Naive thymus-derived CD8-positive, alpha-beta T cell (primary cell): ENCODE measurements around the gene NCCRP1. TPM values are rescaled to one million over a fixed set of nuclear protein-coding genes. Genes with fewer than 3 reads are reported as not detected.
A peak's percentile ranks its signal among the peaks of the same experiment; 100 is the strongest.
"Not testable (repeated sequence)": the region's sequence is repeated elsewhere in the genome, so short reads cannot be mapped to it uniquely, and the experiment has no call there.

Experiments
- ATAC-seq, 2 donors: fragments of 150-1000 bp; cut with Tn5 transposase in 1 of 2; sonication (Bioruptor Pico), chemical (Tn5 transposase) in 1 of 2; 1 replicate in 1 of 2; 2 replicates in 1 of 2; pipeline ENCODE4 v1.10.0; 2021; ENCODE audit warnings: mild to moderate bottlenecking in 2 of 2, moderate library complexity in 2 of 2
- POLR2A ChIA-PET: fragments of 350-600 bp; sonication (Branson Sonifier 250); formaldehyde crosslinking; loops from one replicate; lab custom pipeline; 2021; ENCODE audit warnings: antibody characterized with exemption; lab: Charles Lee
- DNase-seq, 10 donors: peaks; one replicate each; pipeline versions ENCODE4 v3.0.0 to v3.0.0-alpha.2; 2020 to 2022
- H3K27ac Mint-ChIP-seq, 10 donors: one replicate each; pipeline ENCODE4 v1.8.0; 2020 to 2022; ENCODE audit warnings: mild to moderate bottlenecking in 10 of 10, mixed read lengths in 10 of 10, moderate library complexity in 4 of 10, inconsistent platforms in 1 of 10
- H3K27me3 Mint-ChIP-seq, 5 donors: one replicate each; pipeline ENCODE4 v1.8.0; 2021 to 2022; ENCODE audit warnings: mixed read lengths in 5 of 5
- H3K36me3 Mint-ChIP-seq, 3 donors: one replicate each; pipeline ENCODE4 v1.8.0; 2020 to 2022; ENCODE audit warnings: mixed read lengths in 3 of 3, mild to moderate bottlenecking in 2 of 3, inconsistent platforms in 1 of 3
- H3K4me1 Mint-ChIP-seq, 4 donors: one replicate each; pipeline ENCODE4 v1.8.0; 2021 to 2022; ENCODE audit warnings: mixed read lengths in 4 of 4
- H3K4me3 Mint-ChIP-seq, 10 donors: one replicate each; pipeline ENCODE4 v1.8.0; 2020 to 2022; ENCODE audit warnings: mild to moderate bottlenecking in 10 of 10, mixed read lengths in 10 of 10, moderate library complexity in 6 of 10, inconsistent platforms in 1 of 10
- H3K9me3 Mint-ChIP-seq, 9 donors: one replicate each; pipeline ENCODE4 v1.8.0; 2020 to 2022; ENCODE audit warnings: mixed read lengths in 9 of 9, mild to moderate bottlenecking in 3 of 9, inconsistent platforms in 1 of 9, moderate library complexity in 1 of 9
- polyA plus RNA-seq, 3 donors: library from polyadenylated mRNA; unstranded; fragments of 300-500 nt; fragmentation: Illumina TruSeq; gene quantifications; one replicate each; pipeline ENCODE4 v1.2.3, GENCODE V29; 2021
- total RNA-seq, 8 experiments: library from RNA in 2 of 8; stranded (reverse) in 2 of 8; gene quantifications; one replicate each; pipeline ENCODE4 v1.2.3 and lab custom pipeline; 2021 to 2026

The NCCRP1 gene
- total and polyA plus RNA-seq, 5 experiments from 2014 or later, result not detected

- no peak overlapping the region for H3K4me3 Mint-ChIP-seq
- peaks cover 8 to 36% (median 26%) of the 10 kb centered on the region in 5 donors for H3K27me3 Mint-ChIP-seq
- no peaks in the 10 kb centered on the region for H3K36me3 Mint-ChIP-seq
- no peaks in the 10 kb centered on the region for H3K4me1 Mint-ChIP-seq
- DNase-seq (no peak), ATAC-seq (no peak)
- H3K9me3 Mint-ChIP-seq, result no peaks in the 10 kb centered on the region
- POLR2A ChIA-PET, result interaction anchor here (0.7 kb wide), 1 partner anchor 378 kb away, joined by 5 read pairs; no protein-coding TSS in a partner anchor
- no peak overlapping the region for H3K27ac Mint-ChIP-seq
Measured at GRCh38 chr19:39207293-39207836, 10.6 kb downstream of the NCCRP1 start.

- Mint-ChIP-seq H3K4me3 (no peak overlapping the region), H3K27ac (no peak overlapping the region), H3K9me3 (no peaks in the 10 kb centered on the region), H3K4me1 (no peaks in the 10 kb centered on the region), H3K36me3 (no peaks in the 10 kb centered on the region), H3K27me3 (peaks cover 3 to 27% (median 17%) of the 10 kb centered on the region in 5 donors)
- DNase-seq (no peak), ATAC-seq (no peak)
- POLR2A ChIA-PET, result interaction anchor here (0.5 to 0.7 kb wide), 2 partner anchors 8 to 378 kb away, joined by 5 to 7 read pairs; no protein-coding TSS in a partner anchor
Measured at GRCh38 chr19:39208175-39208795, 11.5 kb downstream of the NCCRP1 start.

- Mint-ChIP-seq H3K27me3 (peaks cover 3 to 18% (median 10%) of the 10 kb centered on the region in 5 donors), H3K9me3 (no peaks in the 10 kb centered on the region)
- no peak for ATAC-seq
Measured at GRCh38 chr19:39209196-39209595, 12.4 kb downstream of the NCCRP1 start.

GRCh38 chr19:39211731-39212374 lies 15.1 kb downstream of the NCCRP1 start:
- no peaks in the 10 kb centered on the region for H3K4me1 Mint-ChIP-seq
- ATAC-seq, result no peak
- H3K36me3 Mint-ChIP-seq, result no peaks in the 10 kb centered on the region
- POLR2A ChIA-PET, result interaction anchor here (0.5 to 1.0 kb wide), 3 partner anchors 116 to 1413 kb away, joined by 3 to 4 read pairs (median 4); no protein-coding TSS in a partner anchor
- DNase-seq, result no peak
- no peak overlapping the region for H3K4me3 Mint-ChIP-seq
- H3K9me3 Mint-ChIP-seq, result peaks cover 0 to 1% (median 0%) of the 10 kb centered on the region in 9 donors
- H3K27me3 Mint-ChIP-seq, result peaks cover 0 to 6% (median 2%) of the 10 kb centered on the region in 5 donors
- H3K27ac Mint-ChIP-seq, result no peak overlapping the region

More at GRCh38 chr19:39209196-39209595, 12.4 kb downstream of the NCCRP1 start:
- H3K36me3 Mint-ChIP-seq, result no peaks in the 10 kb centered on the region
- no peak overlapping the region for H3K4me3 Mint-ChIP-seq
- no peak for DNase-seq
- POLR2A ChIA-PET, result interaction anchor here (0.6 kb wide), 1 partner anchor 693 kb away, joined by 3 read pairs; no protein-coding TSS in a partner anchor
- H3K27ac Mint-ChIP-seq, result no peak overlapping the region
- H3K4me1 Mint-ChIP-seq, result no peaks in the 10 kb centered on the region

GRCh38 chr19:39212375-39212742 lies 15.6 kb downstream of the NCCRP1 start:
- Mint-ChIP-seq H3K9me3 (peaks cover 0 to 5% (median 0%) of the 10 kb centered on the region in 9 donors), H3K27ac (no peak overlapping the region), H3K4me3 (no peak overlapping the region), H3K4me1 (no peaks in the 10 kb centered on the region), H3K27me3 (peaks cover 4 to 11% (median 7%) of the 10 kb centered on the region in 5 donors), H3K36me3 (peaks cover 0 to 3% (median 0%) of the 10 kb centered on the region in 3 donors)
- DNase-seq, result peak; percentile 29 to 80 (median 52)
- ATAC-seq, result peak; percentile 84 to 87
- POLR2A ChIA-PET, result interaction anchor here (1.0 kb wide), 1 partner anchor 115 kb away, joined by 4 read pairs; no protein-coding TSS in a partner anchor

GRCh38 chr19:39215323-39215722 lies 18.6 kb downstream of the NCCRP1 start:
- H3K9me3 Mint-ChIP-seq, POLR2A ChIA-PET, DNase-seq, ATAC-seq, H3K36me3 Mint-ChIP-seq, H3K27ac Mint-ChIP-seq, H3K4me3 Mint-ChIP-seq, H3K4me1 Mint-ChIP-seq: not testable (repeated sequence)
- H3K27me3 Mint-ChIP-seq, result peaks cover 7 to 25% (median 10%) of the 10 kb centered on the region in 5 donors

- Mint-ChIP-seq H3K9me3 (peaks cover 0 to 5% (median 0%) of the 10 kb centered on the region in 9 donors), H3K4me1 (peaks cover 0 to under 1% (median 0%) of the 10 kb centered on the region in 4 donors), H3K36me3 (peaks cover 0 to 3% (median 0%) of the 10 kb centered on the region in 3 donors), H3K27me3 (peaks cover 15 to 33% (median 22%) of the 10 kb centered on the region in 5 donors), H3K27ac (peak overlapping the region in 1 of 10 donors; percentile 3), H3K4me3 (no peak overlapping the region)
- DNase-seq (no peak), ATAC-seq (no peak)
- POLR2A ChIA-PET, result no interaction called here
Measured at GRCh38 chr19:39217094-39217493, 20.3 kb downstream of the NCCRP1 start.

GRCh38 chr19:39218230-39219007 lies 21.7 kb downstream of the NCCRP1 start:
- DNase-seq, result no peak
- peaks cover 0 to 5% (median 0%) of the 10 kb centered on the region in 9 donors for H3K9me3 Mint-ChIP-seq
- POLR2A ChIA-PET, result interaction anchor here (0.6 to 1.6 kb wide), 3 partner anchors 105 to 166 kb away, joined by 3 to 8 read pairs (median 5); no protein-coding TSS in a partner anchor
- H3K27me3 Mint-ChIP-seq, result peaks cover 17 to 39% (median 25%) of the 10 kb centered on the region in 5 donors
- no peak for ATAC-seq
- H3K4me1 Mint-ChIP-seq, result peaks cover 0 to 2% (median 0%) of the 10 kb centered on the region in 4 donors
- no peak overlapping the region for H3K27ac Mint-ChIP-seq
- H3K36me3 Mint-ChIP-seq, result peaks cover 0 to 3% (median 0%) of the 10 kb centered on the region in 3 donors
- no peak overlapping the region for H3K4me3 Mint-ChIP-seq

GRCh38 chr19:39219108-39219507 lies 22.3 kb downstream of the NCCRP1 start:
- DNase-seq, H3K36me3 Mint-ChIP-seq, ATAC-seq, H3K4me1 Mint-ChIP-seq, H3K4me3 Mint-ChIP-seq, H3K9me3 Mint-ChIP-seq: not testable (repeated sequence)
- Mint-ChIP-seq H3K27ac (peak overlapping the region in 1 of 10 donors; percentile 34), H3K27me3 (peaks cover 17 to 44% (median 28%) of the 10 kb centered on the region in 5 donors)
- POLR2A ChIA-PET, result interaction anchor here (0.6 to 1.6 kb wide), 2 partner anchors 104 to 108 kb away, joined by 5 to 8 read pairs; no protein-coding TSS in a partner anchor

GRCh38 chr19:39223703-39224279 lies 27.0 kb downstream of the NCCRP1 start:
- Mint-ChIP-seq H3K4me3 (no peak overlapping the region), H3K9me3 (no peaks in the 10 kb centered on the region), H3K27ac (peak overlapping the region in 1 of 10 donors; percentile 13), H3K4me1 (peaks cover 0 to 6% (median 2%) of the 10 kb centered on the region in 4 donors), H3K36me3 (peaks cover 0 to 2% (median 0%) of the 10 kb centered on the region in 3 donors), H3K27me3 (peaks cover 15 to 31% (median 29%) of the 10 kb centered on the region in 5 donors)
- DNase-seq, result no peak
- no peak for ATAC-seq
- POLR2A ChIA-PET, result no interaction called here

- H3K4me1 Mint-ChIP-seq, result peaks cover 0 to 6% (median 2%) of the 10 kb centered on the region in 4 donors
- H3K27me3 Mint-ChIP-seq, result peaks cover 13 to 30% (median 26%) of the 10 kb centered on the region in 5 donors
- ATAC-seq (no peak), DNase-seq (no peak)
- peak overlapping the region in 1 of 10 donors; percentile 80 for H3K27ac Mint-ChIP-seq
- no peaks in the 10 kb centered on the region for H3K9me3 Mint-ChIP-seq
- peaks cover 0 to 2% (median 0%) of the 10 kb centered on the region in 3 donors for H3K36me3 Mint-ChIP-seq
- no peak overlapping the region for H3K4me3 Mint-ChIP-seq
- POLR2A ChIA-PET, result no interaction called here
Measured at GRCh38 chr19:39224910-39225309, 28.1 kb downstream of the NCCRP1 start.
